Right lung (tissue), 5 donors: ENCODE data around the gene KAT6B. TPM values are rescaled to one million over a fixed set of nuclear protein-coding genes. Genes with fewer than 3 reads are reported as not detected.
"Not testable (repeated sequence)": the region's sequence is repeated elsewhere in the genome, so short reads cannot be mapped to it uniquely, and the experiment has no call there.

Experiments used
- DNase-seq, 2 donors: peaks; one replicate each; pipeline ENCODE4 v3.0.0-alpha.2; 2013
- polyA plus RNA-seq, 5 donors: library from polyadenylated mRNA; unstranded; fragments of 120-200 nt; gene quantifications; one replicate each; pipeline versions ENCODE4 v1.2.1 to v1.2.3, GENCODE V29; 2013; ENCODE audit warnings: inconsistent platforms in 1 of 5, low replicate concordance in 1 of 5; ENCODE audit not compliant: insufficient read length in 5 of 5, insufficient read depth in 1 of 5

The KAT6B gene
- polyA plus RNA-seq, 5 donors, result 28.1 to 47.5 (median 42.0) TPM

- no peak for DNase-seq
These were observed 29.0 kb downstream of the KAT6B start for GRCh38 chr10:74855439-74855838.

GRCh38 chr10:74856940-74857339, 30.5 kb downstream of the KAT6B start:
- DNase-seq, result no peak

DNA sequence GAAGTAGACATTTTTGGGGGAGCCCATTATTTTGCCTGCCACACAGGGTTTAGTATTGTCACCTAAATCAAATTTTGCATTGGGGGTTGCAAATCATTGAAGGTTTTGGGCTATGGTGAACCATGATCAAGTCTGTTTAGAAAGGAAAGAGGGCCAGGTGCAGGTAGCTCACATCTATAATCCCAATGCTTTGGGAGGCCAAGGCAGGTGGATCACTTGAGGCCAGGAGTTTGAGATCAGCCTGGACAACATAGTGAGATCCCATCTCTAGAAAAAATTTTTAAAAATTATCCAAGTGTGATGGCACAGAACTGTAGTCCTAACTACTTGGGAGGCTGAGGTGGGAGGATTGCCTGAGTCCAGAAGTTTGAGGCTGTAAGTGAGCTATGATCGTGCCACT, 31.2 kb downstream of the KAT6B start:
- DNase-seq, result no peak

DNA sequence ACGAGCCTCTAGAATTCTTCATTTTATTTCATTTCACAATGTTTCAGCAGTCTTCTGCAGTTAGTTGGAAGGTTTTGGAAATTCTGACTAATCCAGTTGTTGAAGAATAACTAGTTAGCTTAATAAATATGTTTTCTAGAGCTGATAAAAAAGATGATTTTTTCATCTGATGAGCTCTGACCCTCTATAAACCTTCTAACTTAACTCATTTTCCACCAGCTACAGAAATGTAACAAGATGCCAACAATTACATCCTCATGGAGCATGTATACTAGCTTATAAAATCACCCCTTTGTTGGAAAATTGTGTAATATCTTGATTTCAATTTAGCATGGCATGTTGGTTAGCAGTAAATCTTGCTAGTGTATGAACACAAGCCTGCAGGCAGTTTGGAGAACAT, 33.1 kb downstream of the KAT6B start:
- DNase-seq, result no peak

- no peak for DNase-seq
These were observed 36.2 kb downstream of the KAT6B start for GRCh38 chr10:74862625-74863024.

DNA sequence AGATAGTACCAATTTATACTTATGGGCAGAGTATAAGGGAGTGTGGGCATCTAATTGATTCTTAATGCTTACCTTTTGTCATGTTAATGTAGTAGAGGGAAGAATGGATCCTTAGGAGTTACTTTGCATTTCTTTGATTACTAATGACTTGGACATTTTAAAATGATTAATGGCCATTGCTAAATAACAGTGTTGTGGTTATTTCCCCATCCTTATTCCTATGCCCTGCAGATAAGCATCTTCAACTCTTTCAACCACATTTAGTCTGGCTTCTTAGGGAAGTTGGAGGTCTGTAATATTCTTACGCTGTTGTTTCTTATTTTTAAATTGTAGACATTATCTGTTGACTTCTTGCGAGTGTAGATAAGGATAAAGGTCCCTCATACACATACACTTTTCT, 37.2 kb downstream of the KAT6B start:
- DNase-seq, result no peak

- no peak for DNase-seq
These were observed 41.0 kb downstream of the KAT6B start for GRCh38 chr10:74867351-74867750.

GRCh38 chr10:74868392-74868977, 42.1 kb downstream of the KAT6B start:
- DNase-seq, result no peak

- DNase-seq, result no peak
These were observed 43.2 kb downstream of the KAT6B start for GRCh38 chr10:74869635-74870034.

GRCh38 chr10:74870191-74870590, 43.8 kb downstream of the KAT6B start:
- no peak for DNase-seq

GRCh38 chr10:74871595-74872382, 45.4 kb downstream of the KAT6B start:
- no peak for DNase-seq

DNA sequence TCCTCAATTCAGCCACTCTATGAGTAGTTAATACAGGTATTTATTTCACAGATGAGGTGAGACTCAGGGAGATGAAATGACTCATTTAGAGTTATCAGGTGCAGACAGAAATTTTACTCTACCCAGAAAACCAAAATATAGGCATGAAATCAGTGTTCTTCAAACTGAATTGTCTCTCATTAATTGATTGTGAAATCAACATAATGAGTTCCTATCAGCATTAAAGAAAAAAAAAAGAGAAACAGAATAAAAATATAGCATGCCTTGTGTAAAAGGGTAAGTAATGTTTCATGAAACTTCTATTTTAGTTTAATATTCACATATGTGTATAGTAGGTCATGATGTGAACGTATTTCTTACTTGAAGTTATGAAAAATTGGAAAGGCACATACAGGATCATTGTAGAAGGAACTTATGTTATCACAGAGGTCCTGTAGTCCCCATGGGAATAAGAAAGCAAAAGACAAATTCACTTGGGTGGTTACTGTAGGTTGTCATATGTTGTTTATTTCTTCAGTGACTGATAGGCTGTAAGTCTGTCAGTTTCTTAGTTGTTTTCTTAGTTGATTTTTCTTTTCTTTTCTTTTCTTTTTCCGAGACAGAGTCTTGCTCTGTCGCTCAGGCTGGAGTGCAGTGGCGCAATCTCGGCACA, 47.5 kb downstream of the KAT6B start:
- DNase-seq, result no peak

DNA sequence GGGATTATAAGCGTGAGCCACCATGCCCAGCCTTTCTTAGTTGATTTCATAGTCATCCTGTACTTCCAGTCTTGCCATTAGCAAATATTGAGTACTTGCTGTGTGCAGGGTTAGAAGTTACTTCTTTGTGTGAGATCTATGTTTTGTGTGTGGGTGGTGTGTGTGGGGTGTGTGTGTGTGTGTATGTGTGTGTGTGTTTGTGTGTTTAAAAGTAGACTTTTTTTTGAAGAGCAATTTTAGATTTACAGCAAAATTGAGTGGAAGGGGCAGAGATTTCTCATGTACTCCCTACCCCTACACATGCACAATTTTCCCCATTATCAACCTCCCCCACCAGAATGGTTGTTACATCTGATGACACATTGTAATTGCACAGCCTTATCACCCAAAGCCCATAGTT, 48.2 kb downstream of the KAT6B start:
- no peak for DNase-seq

GRCh38 chr10:74875068-74875467, 48.7 kb downstream of the KAT6B start:
- DNase-seq, result no peak

DNA sequence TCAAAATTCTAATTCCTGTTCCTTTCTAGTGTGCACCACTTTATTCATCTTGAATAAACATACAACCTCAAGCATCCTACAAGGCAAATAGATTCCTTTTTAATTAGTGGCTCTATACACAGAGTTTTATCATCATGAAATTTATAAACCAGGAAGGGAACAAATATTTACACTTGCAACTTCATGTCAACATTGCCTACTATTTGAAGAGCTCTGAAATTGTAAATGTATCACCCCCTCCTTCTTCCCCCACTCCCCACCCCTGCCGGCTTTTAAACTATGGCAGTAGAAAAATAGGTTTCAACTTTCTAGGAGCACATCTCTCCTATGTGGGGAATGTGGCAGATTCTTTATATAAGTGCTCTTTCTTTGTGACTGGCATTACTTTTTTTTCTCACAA, 49.6 kb downstream of the KAT6B start:
- DNase-seq, result no peak

DNA sequence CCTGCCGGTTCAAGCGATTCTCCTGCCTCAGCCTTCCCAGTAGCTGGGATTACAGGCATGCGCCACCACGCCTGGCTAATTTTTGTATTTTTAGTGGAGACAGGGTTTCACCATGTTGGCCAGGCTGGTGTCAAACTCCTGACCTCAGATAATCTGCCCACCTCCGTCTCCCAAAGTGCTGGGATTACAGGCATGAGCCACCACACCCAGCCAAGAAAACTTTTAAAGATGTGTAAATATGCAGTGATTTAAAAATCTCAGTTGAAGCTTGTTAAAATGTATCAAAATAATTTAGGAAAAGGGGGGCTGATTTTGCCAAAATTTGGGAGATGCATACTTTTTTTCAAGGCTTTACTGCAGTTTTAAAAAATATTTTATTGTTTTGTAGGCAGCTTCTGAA, 50.7 kb downstream of the KAT6B start:
- not testable (repeated sequence) for DNase-seq

DNA sequence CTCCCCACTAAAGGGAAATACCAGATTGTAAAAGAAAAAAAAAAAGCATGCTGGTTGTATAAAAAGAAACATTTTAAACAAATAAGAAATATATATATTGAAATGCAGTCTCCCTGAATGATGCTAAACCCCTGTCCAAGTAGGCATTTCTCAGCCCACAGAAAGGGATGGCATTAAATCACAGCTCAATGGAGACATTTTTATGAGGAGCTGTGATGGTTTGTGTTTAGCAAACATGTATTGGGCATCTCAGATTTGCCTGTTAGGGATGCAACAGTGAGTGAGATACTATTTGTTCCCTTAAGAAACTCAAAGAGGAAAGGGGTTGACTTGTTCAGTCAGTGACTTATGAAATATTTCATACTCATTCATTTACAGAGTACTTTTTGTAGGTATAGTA, 51.5 kb downstream of the KAT6B start:
- DNase-seq, result no peak

DNA sequence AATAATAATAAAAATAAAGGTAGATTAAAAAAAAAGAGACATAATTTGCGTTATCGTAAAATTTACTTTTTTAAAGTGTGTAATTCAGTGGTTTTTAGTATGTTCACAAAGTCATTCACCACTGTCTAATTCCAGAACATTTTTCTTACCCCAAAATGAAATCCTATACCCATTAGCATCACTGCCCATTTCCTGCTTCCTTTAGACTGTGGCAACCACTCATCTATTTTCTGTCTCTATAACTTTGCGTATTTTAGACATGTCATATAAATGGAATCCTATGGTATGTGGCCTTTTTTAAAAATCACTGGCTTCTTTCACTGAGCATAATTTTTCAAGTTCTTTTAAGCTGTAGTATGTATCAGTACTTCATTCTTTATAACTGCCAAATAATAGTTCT, 53.6 kb downstream of the KAT6B start:
- no peak for DNase-seq

- no peak for DNase-seq
These were observed 55.0 kb downstream of the KAT6B start for GRCh38 chr10:74881253-74881884.

- no peak for DNase-seq
These were observed 56.0 kb downstream of the KAT6B start for GRCh38 chr10:74882427-74882826.

- no peak for DNase-seq
These were observed 56.4 kb downstream of the KAT6B start for GRCh38 chr10:74882831-74883230.

GRCh38 chr10:74883428-74883827, 57.0 kb downstream of the KAT6B start:
- DNase-seq, result no peak
